Fibroblast of the aortic adventitia (primary cell): ENCODE data around the gene ABHD15. TPM values are rescaled to one million over a fixed set of nuclear protein-coding genes. Genes with fewer than 3 reads are reported as not detected.
"Not testable (repeated sequence)": the region's sequence is repeated elsewhere in the genome, so short reads cannot be mapped to it uniquely, and the experiment has no call there.

ENCODE experiments used
- DNase-seq: peaks from one replicate; pipeline ENCODE4 v3.0.0-alpha.2; 2010; ENCODE audit warnings: low read depth
- H3K4me3 ChIP-seq: 2 replicates; pipeline ENCODE4 v1.5.1; 2011; ENCODE audit warnings: low read depth, mild to moderate bottlenecking, control low read depth, low read length, moderate library complexity
- total RNA-seq: library from RNA; depleted of rRNA; stranded (reverse); fragments of >200 nt; gene quantifications from 2 replicates; pipeline ENCODE4 v1.2.3, GENCODE V29; 2012; ENCODE audit warnings: low replicate concordance
- TF ChIP-seq, protein P1 (sequence below): IDR thresholded peaks from 2 replicates; pipeline ENCODE4 v1.5.1; 2011; ENCODE audit warnings: mild to moderate bottlenecking, low read length, control low read depth, inconsistent platforms; ENCODE audit not compliant: insufficient read depth

The ABHD15 gene
- total RNA-seq, 1 donor = 15.3 TPM

DNA sequence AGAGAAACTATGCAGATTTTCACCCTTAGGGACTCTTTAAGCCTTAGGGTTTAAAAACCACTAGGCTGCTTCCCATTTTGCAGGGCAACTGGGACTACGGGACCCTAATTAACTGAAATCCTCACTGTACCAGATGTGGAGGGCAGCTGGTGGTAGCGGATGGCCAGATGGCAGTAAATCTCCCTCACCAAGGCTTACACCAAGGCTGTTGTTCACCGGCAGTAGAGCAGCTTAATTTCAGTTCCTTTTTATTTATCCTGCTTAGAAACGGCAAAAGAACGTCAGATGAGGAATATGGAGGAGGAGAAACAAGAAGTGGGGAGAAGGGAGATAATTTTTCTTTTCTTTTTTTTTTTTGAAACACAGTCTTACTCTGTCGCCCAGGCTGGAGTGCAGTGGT lies 6.5 kb downstream of the ABHD15 start:
- DNase-seq = no peak
- TF ChIP-seq, protein P1, sequence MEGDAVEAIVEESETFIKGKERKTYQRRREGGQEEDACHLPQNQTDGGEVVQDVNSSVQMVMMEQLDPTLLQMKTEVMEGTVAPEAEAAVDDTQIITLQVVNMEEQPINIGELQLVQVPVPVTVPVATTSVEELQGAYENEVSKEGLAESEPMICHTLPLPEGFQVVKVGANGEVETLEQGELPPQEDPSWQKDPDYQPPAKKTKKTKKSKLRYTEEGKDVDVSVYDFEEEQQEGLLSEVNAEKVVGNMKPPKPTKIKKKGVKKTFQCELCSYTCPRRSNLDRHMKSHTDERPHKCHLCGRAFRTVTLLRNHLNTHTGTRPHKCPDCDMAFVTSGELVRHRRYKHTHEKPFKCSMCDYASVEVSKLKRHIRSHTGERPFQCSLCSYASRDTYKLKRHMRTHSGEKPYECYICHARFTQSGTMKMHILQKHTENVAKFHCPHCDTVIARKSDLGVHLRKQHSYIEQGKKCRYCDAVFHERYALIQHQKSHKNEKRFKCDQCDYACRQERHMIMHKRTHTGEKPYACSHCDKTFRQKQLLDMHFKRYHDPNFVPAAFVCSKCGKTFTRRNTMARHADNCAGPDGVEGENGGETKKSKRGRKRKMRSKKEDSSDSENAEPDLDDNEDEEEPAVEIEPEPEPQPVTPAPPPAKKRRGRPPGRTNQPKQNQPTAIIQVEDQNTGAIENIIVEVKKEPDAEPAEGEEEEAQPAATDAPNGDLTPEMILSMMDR = no peak
- H3K4me3 ChIP-seq = no peak overlapping the region

DNA sequence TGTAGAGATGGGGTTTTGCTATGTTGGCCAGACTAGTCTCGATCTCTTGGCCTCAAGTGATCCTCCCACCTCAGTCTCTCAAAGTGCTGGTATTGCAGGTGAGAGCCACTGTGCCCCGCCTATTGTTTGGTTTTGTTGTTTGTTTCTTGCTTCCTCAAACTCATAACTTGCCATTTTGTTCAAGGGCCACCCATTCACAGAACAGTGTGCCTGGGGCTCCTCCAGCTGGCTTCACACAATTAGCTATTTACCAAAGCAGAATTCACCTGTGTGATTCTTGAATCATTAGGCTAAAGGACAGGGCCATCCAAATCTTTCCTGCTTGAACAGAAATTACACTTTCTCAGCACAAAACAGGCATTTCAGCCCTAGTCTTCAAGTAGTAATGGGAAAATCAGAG lies 7.2 kb downstream of the ABHD15 start:
- H3K4me3 ChIP-seq = no peak overlapping the region
- DNase-seq = no peak
- TF ChIP-seq, protein P1 = no peak

DNA sequence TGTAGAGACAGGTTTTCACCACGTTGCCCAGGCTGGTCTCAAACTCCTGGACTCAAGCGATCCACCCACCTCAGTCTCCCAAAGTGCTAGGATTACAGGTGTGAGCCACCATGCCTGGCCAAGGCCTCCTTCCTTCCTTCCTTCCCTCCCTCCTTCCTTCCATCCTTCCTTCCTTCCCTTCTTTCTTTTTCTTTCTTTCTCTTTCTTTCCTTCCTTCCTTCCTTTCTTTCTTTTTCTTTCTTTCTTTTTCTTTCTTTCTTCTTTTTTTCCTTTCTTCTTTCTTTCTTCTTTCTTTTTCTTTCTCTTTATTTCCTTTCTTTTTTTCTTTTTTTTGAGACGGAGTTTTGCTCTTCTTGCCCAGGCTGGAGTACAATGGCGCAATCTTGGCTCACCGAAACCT lies 8.7 kb downstream of the ABHD15 start:
- not testable (repeated sequence) for DNase-seq, H3K4me3 ChIP-seq

DNA sequence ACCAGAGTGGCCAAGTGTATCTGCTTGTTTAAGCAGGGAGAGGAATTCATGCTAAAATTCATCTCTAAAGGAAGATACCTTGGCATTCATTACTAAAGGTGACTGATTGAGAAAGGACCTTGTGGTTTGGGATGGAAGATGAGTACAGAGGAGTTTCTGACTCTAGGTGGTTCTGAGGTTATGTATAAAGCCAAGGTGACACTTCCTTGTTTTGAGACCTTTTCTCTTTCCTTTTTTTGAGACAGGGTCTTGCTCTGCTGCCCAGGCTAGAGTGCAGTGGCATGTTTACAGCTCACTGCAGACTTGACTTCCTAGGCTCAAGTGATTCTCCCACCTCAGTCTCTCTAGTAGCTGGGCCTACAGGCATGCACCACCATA lies 9.1 kb downstream of the ABHD15 start:
- TF ChIP-seq, protein P1 = no peak

DNA sequence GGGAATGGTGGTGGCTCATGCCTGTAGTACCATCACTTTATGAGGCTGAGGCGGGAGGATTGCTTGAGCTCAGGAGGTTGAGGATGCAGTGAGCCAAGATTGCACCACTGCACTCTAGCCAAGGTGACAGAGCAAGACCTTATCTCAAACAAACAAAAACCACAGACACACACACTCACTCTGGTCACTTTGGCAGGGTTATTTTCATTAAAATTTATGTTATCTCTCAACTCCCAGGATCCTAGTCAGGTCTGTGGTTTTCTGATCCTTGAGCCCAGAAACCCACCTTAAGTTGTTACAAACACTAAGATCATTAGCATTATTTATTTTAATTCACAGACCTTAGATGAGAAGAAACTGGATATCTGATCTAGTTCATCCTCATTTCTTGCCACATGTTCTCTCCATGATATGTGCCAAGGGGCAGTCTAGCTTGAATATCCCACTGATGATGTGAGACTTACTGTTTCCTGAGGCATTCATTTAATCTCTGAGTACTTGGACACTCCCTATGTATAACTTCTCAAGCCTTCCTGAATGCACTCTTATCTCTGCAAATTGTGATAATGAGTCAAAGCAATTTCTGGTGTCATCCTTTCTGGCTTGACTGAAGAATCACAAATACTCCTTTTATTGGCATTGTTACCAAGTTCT lies 9.6 kb downstream of the ABHD15 start:
- no peak overlapping the region for H3K4me3 ChIP-seq
- TF ChIP-seq, protein P1 = no peak
- DNase-seq = peak; percentile 83

More for the DNA sequence above, 9.1 kb downstream of the ABHD15 start:
- no peak overlapping the region for H3K4me3 ChIP-seq
- no peak for DNase-seq

DNA sequence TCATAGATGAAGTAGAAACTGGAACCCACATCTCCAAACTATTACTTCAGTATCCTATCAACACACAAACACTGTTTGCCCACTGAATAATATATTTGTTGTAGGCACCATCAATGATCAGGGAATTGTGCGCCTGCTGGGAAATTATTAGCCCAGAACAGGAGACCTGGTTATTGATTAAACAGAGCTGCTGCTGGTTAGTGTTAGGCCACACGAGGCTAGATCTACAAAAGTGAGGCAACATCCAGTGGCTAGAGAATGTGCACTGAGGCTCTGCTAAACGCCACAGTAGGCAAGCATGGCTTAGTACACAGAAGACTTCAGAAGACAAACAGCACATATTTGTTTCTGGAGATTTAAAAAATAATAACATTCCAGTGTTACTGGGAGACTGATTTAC lies 11.0 kb downstream of the ABHD15 start:
- no peak for DNase-seq
- TF ChIP-seq, protein P1 = no peak
- H3K4me3 ChIP-seq = no peak overlapping the region

DNA sequence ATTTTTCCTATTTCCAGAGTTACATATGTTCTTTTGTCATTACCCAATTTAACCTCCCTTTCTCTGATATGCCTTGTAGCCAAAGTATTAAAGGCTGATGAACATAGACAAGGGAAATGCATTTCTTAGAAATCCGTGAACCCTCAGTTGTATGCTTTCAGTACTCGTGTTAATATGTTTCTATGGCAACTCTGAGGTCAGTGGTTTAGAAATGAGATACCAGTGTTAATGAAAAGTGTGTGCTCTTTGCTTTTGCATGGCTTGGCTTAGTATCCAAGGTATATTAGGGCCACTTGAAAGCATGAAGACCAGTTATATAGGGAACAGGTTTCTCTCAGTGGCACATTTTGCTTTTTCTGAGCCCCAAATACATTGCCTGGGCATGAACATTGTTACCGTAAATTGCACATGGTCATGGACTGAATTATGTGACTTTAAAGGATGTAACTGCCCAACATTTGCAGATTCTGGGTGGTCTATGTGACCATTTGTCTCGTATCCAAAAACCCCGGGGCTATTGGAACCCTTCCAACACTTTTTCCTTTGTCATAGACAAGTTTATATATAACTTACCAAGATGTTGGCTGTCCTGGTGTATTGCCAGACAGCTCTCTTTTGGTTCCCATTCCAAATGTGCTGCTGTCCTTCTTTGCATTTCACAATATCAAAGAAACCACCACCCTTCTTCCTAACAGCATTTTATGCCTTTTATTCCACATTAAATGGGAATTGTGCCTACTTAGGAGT lies 17.5 kb downstream of the ABHD15 start:
- DNase-seq = peak; percentile 40
- TF ChIP-seq, protein P1 = no peak

More for the DNA sequence above, 17.5 kb downstream of the ABHD15 start:
- no peak overlapping the region for H3K4me3 ChIP-seq
